Liver (tissue), 3 donors: ENCODE results near the gene AHDC1.

Experiments
- CTCF ChIP-seq: fragments of 150-350 bp; IDR thresholded peaks from 2 replicates; pipeline ENCODE4 v1.5.1; 2017; ENCODE audit warnings: improper control_type of control experiment, low read depth, low read length; ENCODE audit not compliant: missing input control
- GABPA ChIP-seq, 2 donors: IDR thresholded peaks in 1 of 2; conservative IDR thresholded peaks in 1 of 2; 2 replicates each; pipeline ENCODE4 v1.6.1; 2016; ENCODE audit warnings: antibody characterized with exemption in 2 of 2, mild to moderate bottlenecking in 1 of 2, moderate library complexity in 1 of 2
- HNF4G ChIP-seq: IDR thresholded peaks from 2 replicates; pipeline ENCODE4 v1.6.1; 2016; ENCODE audit warnings: antibody characterized with exemption
- JUND ChIP-seq, 2 donors: IDR thresholded peaks; 2 replicates each; pipeline ENCODE4 v1.6.1; 2016; ENCODE audit warnings: antibody characterized with exemption in 2 of 2
- MAX ChIP-seq: IDR thresholded peaks from 2 replicates; pipeline ENCODE4 v1.6.1; 2016; ENCODE audit warnings: antibody characterized with exemption
- RAD21 ChIP-seq, 2 donors: IDR thresholded peaks; 2 replicates each; pipeline ENCODE4 v1.6.1; 2016; ENCODE audit warnings: antibody characterized with exemption in 2 of 2, mild to moderate bottlenecking in 2 of 2
- REST ChIP-seq: IDR thresholded peaks from 2 replicates; pipeline ENCODE4 v1.6.1; 2016; ENCODE audit warnings: antibody characterized with exemption, mild to moderate bottlenecking
- RXRA ChIP-seq, 2 donors: IDR thresholded peaks; 2 replicates each; pipeline ENCODE4 v1.6.1; 2017 to 2018; ENCODE audit warnings: antibody characterized with exemption in 2 of 2, mild to moderate bottlenecking in 1 of 2
- SP1 ChIP-seq: IDR thresholded peaks from 2 replicates; pipeline ENCODE4 v1.6.1; 2018; ENCODE audit warnings: antibody characterized with exemption, mild to moderate bottlenecking
- TAF1 ChIP-seq: conservative IDR thresholded peaks from 2 replicates; pipeline ENCODE4 v1.6.1; 2016; ENCODE audit warnings: antibody characterized with exemption, mild to moderate bottlenecking
- ZBTB33 ChIP-seq: IDR thresholded peaks from 2 replicates; pipeline ENCODE4 v1.6.1; 2016; ENCODE audit warnings: antibody characterized with exemption
- donor health status: healthy.
- donor health status: healthy.

- TF ChIP-seq CTCF (no peak), MAX (no peak), TAF1 (no peak), RAD21 (IDR thresholded peaks at IDR 0.05) (no peak), REST (no peak), RXRA (IDR thresholded peaks at IDR 0.05) (no peak), GABPA (IDR thresholded peaks at IDR 0.05 in 1 of 2, conservative IDR thresholded peaks at IDR 0.05 in 1 of 2) (no peak), ZBTB33 (no peak), JUND (IDR thresholded peaks at IDR 0.05) (no peak), SP1 (no peak), HNF4G (no peak)
These were observed 34.2 kb downstream of the AHDC1 start for GRCh38 chr1:27569506-27570291.
